Measurements from ENCODE around the gene RXFP2.

DNA sequence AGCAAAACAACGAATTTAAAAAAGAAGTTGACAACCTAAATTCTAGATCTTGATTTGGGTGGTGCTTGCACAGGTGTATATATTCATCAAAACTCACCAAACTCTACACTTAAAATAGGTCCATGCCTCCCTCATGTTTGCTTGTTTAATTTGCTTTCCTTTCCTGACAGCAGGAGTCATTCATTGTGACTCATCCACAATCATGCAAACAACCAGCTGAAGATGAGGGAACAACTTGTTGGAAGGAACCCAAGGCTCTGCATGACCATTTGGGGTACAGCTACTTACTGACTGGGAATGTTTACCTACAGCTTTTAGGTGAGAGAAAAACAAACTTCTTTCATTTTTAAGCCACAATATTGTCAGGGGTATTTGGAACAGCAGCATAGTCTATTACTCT is 96.6 kb downstream of the RXFP2 start:
- TF ChIP-seq, protein P1, sequence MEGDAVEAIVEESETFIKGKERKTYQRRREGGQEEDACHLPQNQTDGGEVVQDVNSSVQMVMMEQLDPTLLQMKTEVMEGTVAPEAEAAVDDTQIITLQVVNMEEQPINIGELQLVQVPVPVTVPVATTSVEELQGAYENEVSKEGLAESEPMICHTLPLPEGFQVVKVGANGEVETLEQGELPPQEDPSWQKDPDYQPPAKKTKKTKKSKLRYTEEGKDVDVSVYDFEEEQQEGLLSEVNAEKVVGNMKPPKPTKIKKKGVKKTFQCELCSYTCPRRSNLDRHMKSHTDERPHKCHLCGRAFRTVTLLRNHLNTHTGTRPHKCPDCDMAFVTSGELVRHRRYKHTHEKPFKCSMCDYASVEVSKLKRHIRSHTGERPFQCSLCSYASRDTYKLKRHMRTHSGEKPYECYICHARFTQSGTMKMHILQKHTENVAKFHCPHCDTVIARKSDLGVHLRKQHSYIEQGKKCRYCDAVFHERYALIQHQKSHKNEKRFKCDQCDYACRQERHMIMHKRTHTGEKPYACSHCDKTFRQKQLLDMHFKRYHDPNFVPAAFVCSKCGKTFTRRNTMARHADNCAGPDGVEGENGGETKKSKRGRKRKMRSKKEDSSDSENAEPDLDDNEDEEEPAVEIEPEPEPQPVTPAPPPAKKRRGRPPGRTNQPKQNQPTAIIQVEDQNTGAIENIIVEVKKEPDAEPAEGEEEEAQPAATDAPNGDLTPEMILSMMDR (IDR thresholded peaks at IDR 0.05): no peak
- TF ChIP-seq POLR2A (IDR thresholded peaks at IDR 0.05): no peak
